Neural progenitor cell (in vitro differentiated cells): Measurements from ENCODE around the gene COLEC12. TPM values are rescaled to one million over a fixed set of nuclear protein-coding genes. Genes with fewer than 3 reads are reported as not detected.

ENCODE experiments used
- DNase-seq: peaks from one replicate; pipeline ENCODE4 v3.0.0-alpha.2; 2016; ENCODE audit warnings: low spot score
- H2AFZ ChIP-seq: fragments of 200-600 bp; sonication (generic); replicated peaks from 2 replicates; pipeline ENCODE4 v1.6.1; 2016; ENCODE audit warnings: antibody characterized with exemption
- H3F3A ChIP-seq: fragments of 200-600 bp; sonication (generic); 2 replicates; pipeline ENCODE4 v1.6.1; 2016; ENCODE audit warnings: antibody characterized with exemption, low read depth
- H3K27ac ChIP-seq: fragments of 200-600 bp; sonication (generic); 2 replicates; pipeline ENCODE4 v1.5.1; 2016; ENCODE audit warnings: mild to moderate bottlenecking
- H3K27me3 ChIP-seq: fragments of 200-600 bp; sonication (generic); 2 replicates; pipeline ENCODE4 v1.6.1; 2016; ENCODE audit warnings: mild to moderate bottlenecking, moderate library complexity
- H3K36me3 ChIP-seq: fragments of 200-600 bp; sonication (generic); 2 replicates; pipeline ENCODE4 v1.5.1; 2016
- H3K4me1 ChIP-seq: fragments of 200-600 bp; sonication (generic); 2 replicates; pipeline ENCODE4 v1.6.1; 2016; ENCODE audit warnings: mixed run types
- H3K4me2 ChIP-seq: fragments of 200-600 bp; sonication (generic); 2 replicates; pipeline ENCODE4 v1.6.1; 2016
- H3K4me3 ChIP-seq: fragments of 200-600 bp; sonication (generic); 2 replicates; pipeline ENCODE4 v1.5.1; 2016
- H3K79me2 ChIP-seq: fragments of 200-600 bp; sonication (generic); 2 replicates; pipeline ENCODE4 v1.6.1; 2016; ENCODE audit warnings: low read depth
- H3K9ac ChIP-seq: fragments of 200-600 bp; sonication (generic); 2 replicates; pipeline ENCODE4 v1.6.1; 2016
- H3K9me3 ChIP-seq: fragments of 200-600 bp; sonication (generic); 2 replicates; pipeline ENCODE4 v1.5.1; 2016; ENCODE audit warnings: low read depth
- H4K20me1 ChIP-seq: fragments of 200-600 bp; sonication (generic); 2 replicates; pipeline ENCODE4 v1.6.1; 2016; ENCODE audit warnings: low read depth
- H3K27ac Mint-ChIP-seq: 3 replicates; pipeline ENCODE4 v1.8.0; 2021; ENCODE audit warnings: mixed read lengths
- H3K27me3 Mint-ChIP-seq: 2 replicates; pipeline ENCODE4 v1.8.0; 2022; ENCODE audit warnings: low read depth, mild to moderate bottlenecking, inconsistent platforms, moderate library complexity, mixed read lengths; ENCODE audit not compliant: insufficient read depth
- H3K36me3 Mint-ChIP-seq: 3 replicates; pipeline ENCODE4 v1.8.0; 2021; ENCODE audit warnings: mixed read lengths
- H3K4me1 Mint-ChIP-seq: 3 replicates; pipeline ENCODE4 v1.8.0; 2021; ENCODE audit warnings: mixed read lengths
- H3K4me3 Mint-ChIP-seq: 3 replicates; pipeline ENCODE4 v1.8.0; 2021; ENCODE audit warnings: mild to moderate bottlenecking, moderate library complexity, mixed read lengths
- H3K9me3 Mint-ChIP-seq: 3 replicates; pipeline ENCODE4 v1.8.0; 2020; ENCODE audit warnings: mixed read lengths
- EZH2 ChIP-seq: fragments of 200-600 bp; sonication (generic); IDR thresholded peaks from 2 replicates; pipeline ENCODE4 v1.6.1; 2017; ENCODE audit warnings: antibody characterized with exemption, mild to moderate bottlenecking, moderate library complexity
- EZH2phosphoT487 ChIP-seq: fragments of 200-600 bp; sonication (generic); IDR thresholded peaks from 2 replicates; pipeline ENCODE4 v1.6.1; 2017; ENCODE audit warnings: antibody characterized with exemption
- total RNA-seq: library from RNA; depleted of rRNA; stranded (reverse); fragments of >200 nt; gene quantifications from 2 replicates; pipeline ENCODE4 v1.2.3, GENCODE V29; 2015; ENCODE audit warnings: low replicate concordance
- TF ChIP-seq, protein P1 (sequence below): fragments of 200-600 bp; sonication (generic); IDR thresholded peaks from 2 replicates; pipeline ENCODE4 v1.5.1; 2017; ENCODE audit warnings: antibody characterized with exemption, mild to moderate bottlenecking

The COLEC12 gene
- total RNA-seq, 1 donor from 2014 or later = 2.0 TPM

DNA sequence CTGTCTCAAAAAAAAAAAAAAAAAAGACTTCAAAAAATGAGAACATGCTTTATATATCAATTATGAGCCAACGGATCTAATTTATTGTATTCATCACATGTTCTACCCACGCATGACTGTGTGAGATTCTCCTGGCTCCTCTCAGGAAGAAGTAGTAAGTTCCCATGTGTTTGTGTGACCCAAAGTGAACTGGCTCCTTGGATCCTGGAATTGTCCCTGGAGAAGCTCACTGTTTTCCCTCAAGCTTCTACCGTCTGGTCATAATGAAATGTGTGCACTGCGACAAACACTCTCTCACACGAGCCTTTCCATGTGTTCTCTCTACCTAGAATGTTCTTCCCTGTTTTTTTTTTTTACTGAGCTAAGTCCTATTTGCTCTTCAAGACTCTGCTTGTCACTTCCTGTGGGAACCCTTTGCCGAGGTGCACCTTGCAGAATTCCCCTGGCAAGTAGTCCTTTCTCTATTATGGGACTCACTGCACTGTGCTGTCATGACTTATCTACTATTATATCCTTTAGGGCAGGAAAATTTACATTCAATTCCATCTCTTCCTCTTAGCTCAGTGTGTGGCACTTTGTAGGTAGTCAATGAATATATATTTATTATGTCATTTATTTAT is 149.4 kb downstream of the COLEC12 start:
- H3K27ac Mint-ChIP-seq = no peak overlapping the region
- Histone ChIP-seq H3K27ac (no peak overlapping the region), H3F3A (no peaks in the 10 kb centered on the region), H3K4me3 (no peak overlapping the region), H3K4me1 (no peaks in the 10 kb centered on the region), H3K27me3 (no peaks in the 10 kb centered on the region), H3K4me2 (no peak overlapping the region), H3K9ac (no peak overlapping the region), H3K79me2 (no peaks in the 10 kb centered on the region), H2AFZ (no peak overlapping the region), H3K9me3 (no peaks in the 10 kb centered on the region), H3K36me3 (no peaks in the 10 kb centered on the region), H4K20me1 (no peaks in the 10 kb centered on the region)
- TF ChIP-seq EZH2 (no peak), EZH2phosphoT487 (no peak)
- TF ChIP-seq, protein P1, sequence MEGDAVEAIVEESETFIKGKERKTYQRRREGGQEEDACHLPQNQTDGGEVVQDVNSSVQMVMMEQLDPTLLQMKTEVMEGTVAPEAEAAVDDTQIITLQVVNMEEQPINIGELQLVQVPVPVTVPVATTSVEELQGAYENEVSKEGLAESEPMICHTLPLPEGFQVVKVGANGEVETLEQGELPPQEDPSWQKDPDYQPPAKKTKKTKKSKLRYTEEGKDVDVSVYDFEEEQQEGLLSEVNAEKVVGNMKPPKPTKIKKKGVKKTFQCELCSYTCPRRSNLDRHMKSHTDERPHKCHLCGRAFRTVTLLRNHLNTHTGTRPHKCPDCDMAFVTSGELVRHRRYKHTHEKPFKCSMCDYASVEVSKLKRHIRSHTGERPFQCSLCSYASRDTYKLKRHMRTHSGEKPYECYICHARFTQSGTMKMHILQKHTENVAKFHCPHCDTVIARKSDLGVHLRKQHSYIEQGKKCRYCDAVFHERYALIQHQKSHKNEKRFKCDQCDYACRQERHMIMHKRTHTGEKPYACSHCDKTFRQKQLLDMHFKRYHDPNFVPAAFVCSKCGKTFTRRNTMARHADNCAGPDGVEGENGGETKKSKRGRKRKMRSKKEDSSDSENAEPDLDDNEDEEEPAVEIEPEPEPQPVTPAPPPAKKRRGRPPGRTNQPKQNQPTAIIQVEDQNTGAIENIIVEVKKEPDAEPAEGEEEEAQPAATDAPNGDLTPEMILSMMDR = no peak
- DNase-seq = no peak
- H3K4me3 Mint-ChIP-seq = no peak overlapping the region
- peaks cover 3% of the 10 kb centered on the region for H3K27me3 Mint-ChIP-seq
- H3K4me1 Mint-ChIP-seq = no peaks in the 10 kb centered on the region
- H3K9me3 Mint-ChIP-seq = peaks cover 8% of the 10 kb centered on the region
- peaks cover 33% of the 10 kb centered on the region for H3K36me3 Mint-ChIP-seq

GRCh38 chr18:346600-346999 is 153.9 kb downstream of the COLEC12 start:
- no peaks in the 10 kb centered on the region for H3K9me3 ChIP-seq
- no peak overlapping the region for H3K4me3 ChIP-seq
- TF ChIP-seq EZH2phosphoT487 (no peak), EZH2 (no peak)
- TF ChIP-seq, protein P1 = no peak
- H2AFZ ChIP-seq = no peak overlapping the region
- Mint-ChIP-seq H3K36me3 (peaks cover 47% of the 10 kb centered on the region), H3K9me3 (peaks cover 9% of the 10 kb centered on the region), H3K4me3 (no peak overlapping the region), H3K27me3 (peaks cover 7% of the 10 kb centered on the region), H3K27ac (peak overlapping the region; percentile 72), H3K4me1 (peaks cover 3% of the 10 kb centered on the region)
- H3K27ac ChIP-seq = no peak overlapping the region
- no peaks in the 10 kb centered on the region for H3F3A ChIP-seq
- no peak for DNase-seq
- H3K4me1 ChIP-seq = no peaks in the 10 kb centered on the region
- H3K36me3 ChIP-seq = no peaks in the 10 kb centered on the region
- no peaks in the 10 kb centered on the region for H3K27me3 ChIP-seq
- no peak overlapping the region for H3K4me2 ChIP-seq
- no peaks in the 10 kb centered on the region for H3K79me2 ChIP-seq
- no peak overlapping the region for H3K9ac ChIP-seq
- no peaks in the 10 kb centered on the region for H4K20me1 ChIP-seq

- Histone ChIP-seq H3K9me3 (no peaks in the 10 kb centered on the region), H3K36me3 (no peaks in the 10 kb centered on the region), H2AFZ (no peak overlapping the region), H3K4me2 (no peak overlapping the region), H3K4me1 (no peaks in the 10 kb centered on the region), H3K4me3 (no peak overlapping the region), H3K27ac (no peak overlapping the region), H4K20me1 (no peaks in the 10 kb centered on the region), H3F3A (no peaks in the 10 kb centered on the region), H3K27me3 (no peaks in the 10 kb centered on the region), H3K9ac (no peak overlapping the region), H3K79me2 (no peaks in the 10 kb centered on the region)
- TF ChIP-seq EZH2phosphoT487 (no peak), EZH2 (no peak)
- TF ChIP-seq, protein P1 = no peak
- H3K4me3 Mint-ChIP-seq = no peak overlapping the region
- H3K27me3 Mint-ChIP-seq = peaks cover 4% of the 10 kb centered on the region
- H3K4me1 Mint-ChIP-seq = peaks cover 3% of the 10 kb centered on the region
- peaks cover 1% of the 10 kb centered on the region for H3K9me3 Mint-ChIP-seq
- peak overlapping the region; percentile 18 for H3K27ac Mint-ChIP-seq
- peaks cover 22% of the 10 kb centered on the region for H3K36me3 Mint-ChIP-seq
- no peak for DNase-seq
These were observed 159.4 kb downstream of the COLEC12 start for GRCh38 chr18:341102-341501.
